Hepatocyte (in vitro differentiated cells): ENCODE measurements around the gene FRZB.

ENCODE experiments used
- CTCF ChIP-seq: fragments of 200-600 bp; sonication (generic); IDR thresholded peaks from 2 replicates; pipeline ENCODE4 v1.5.1; 2016; ENCODE audit warnings: antibody characterized with exemption, mild to moderate bottlenecking; ENCODE audit not compliant: poor library complexity
- EZH2 ChIP-seq: fragments of 200-600 bp; sonication (generic); IDR thresholded peaks from 2 replicates; pipeline ENCODE4 v1.6.1; 2016; ENCODE audit warnings: antibody characterized with exemption, mild to moderate bottlenecking, borderline replicate concordance
- EZH2phosphoT487 ChIP-seq: fragments of 200-600 bp; sonication (generic); IDR thresholded peaks from one replicate; pipeline ENCODE4 v1.6.1; 2018; ENCODE audit warnings: antibody characterized with exemption, mild to moderate bottlenecking, low read depth, moderate library complexity; ENCODE audit not compliant: unreplicated experiment, severe bottlenecking

DNA sequence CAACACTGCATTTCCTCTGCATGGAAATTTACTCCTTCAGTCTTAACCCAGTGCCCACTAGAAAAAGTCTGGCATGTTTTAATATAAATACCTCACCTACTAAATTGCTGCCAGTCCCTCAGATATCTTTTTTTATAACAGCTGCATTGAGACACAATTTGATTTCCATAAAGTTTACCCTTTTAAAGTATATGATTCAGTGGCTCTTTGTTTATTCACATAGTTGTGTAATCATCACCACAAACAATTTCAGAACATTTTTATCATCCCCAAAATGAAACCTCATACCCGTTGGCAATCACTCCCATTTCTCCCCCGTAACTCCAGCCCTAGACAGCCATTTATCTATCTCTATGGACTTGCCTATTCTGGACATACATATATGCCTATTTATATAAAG, 17.0 kb upstream of the FRZB start:
- TF ChIP-seq CTCF (no peak), EZH2phosphoT487 (no peak), EZH2 (no peak)
